GF-D8 (cell line): ENCODE data around the gene KIF23.

Experiments
- DNase-seq: peaks from one replicate; lab custom pipeline; 2025; lab: John Stamatoyannopoulos, UW

Gene KIF23

DNA sequence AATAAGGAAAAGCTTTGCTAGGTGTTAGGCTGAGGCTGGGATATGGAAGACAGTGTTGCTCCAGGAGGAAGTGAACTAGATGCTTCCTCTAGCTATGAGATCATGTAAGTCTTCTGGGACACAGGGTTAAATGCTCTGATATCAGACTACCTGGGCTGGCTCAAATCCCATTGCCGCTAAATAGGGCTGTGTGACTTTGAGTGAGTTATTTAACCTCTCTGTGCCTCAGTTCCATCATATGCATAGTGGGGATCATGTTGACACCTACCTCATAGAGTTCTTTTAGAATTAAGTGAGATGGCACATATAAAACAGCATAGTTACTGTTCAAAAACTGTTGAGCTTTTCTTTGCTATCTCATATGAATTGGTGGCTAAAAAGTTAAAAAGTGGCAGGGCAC is 51.1 kb downstream of the KIF23 start:
- DNase-seq: no peak

- no peak for DNase-seq
Measured at GRCh38 chr15:69466733-69467132, 52.6 kb downstream of the KIF23 start.

DNA sequence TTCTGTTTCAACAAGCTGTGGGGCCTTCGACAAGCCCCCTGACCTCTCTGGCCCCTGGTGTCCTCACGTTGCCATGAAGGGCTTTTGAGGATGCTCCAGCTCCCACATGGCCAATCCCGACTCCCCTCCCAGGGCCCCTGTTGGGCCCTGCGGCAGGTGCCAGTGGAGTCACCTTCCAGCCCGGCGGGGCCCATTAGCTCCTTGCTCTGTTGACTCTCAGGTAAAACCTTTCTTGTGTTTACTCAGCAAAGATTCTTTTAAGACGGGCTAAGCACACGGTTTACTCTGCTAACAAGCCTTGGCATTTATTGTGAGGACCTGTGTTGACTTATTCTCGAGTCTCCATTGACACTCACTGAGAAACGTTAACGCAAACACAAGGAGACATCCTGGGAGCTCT is 53.5 kb downstream of the KIF23 start:
- DNase-seq: no peak

- DNase-seq: no peak
Measured at GRCh38 chr15:69468241-69469121, 54.3 kb downstream of the KIF23 start.

GRCh38 chr15:69469467-69470201 is 55.5 kb downstream of the KIF23 start:
- no peak for DNase-seq

DNA sequence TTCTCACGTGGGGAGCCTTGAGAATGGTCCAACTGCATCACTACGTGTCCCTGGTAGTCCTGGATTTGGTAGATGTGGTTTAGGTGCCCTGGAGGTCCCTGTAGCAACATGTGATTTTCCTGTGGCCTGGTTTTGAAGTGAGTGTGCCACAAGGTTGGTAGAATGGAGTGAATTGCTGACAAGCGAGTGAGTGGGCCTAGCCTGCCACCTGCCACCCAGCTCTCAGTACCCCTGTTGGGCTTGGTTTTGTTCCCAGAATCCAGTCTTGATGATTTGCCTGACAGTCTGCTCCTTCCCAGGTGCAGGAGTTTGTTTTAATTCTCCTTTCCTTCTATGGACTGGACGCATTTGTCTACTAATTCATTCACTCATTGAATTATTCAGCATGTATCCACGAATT is 57.9 kb downstream of the KIF23 start:
- no peak for DNase-seq

GRCh38 chr15:69472562-69472961 is 58.4 kb downstream of the KIF23 start:
- DNase-seq: no peak

DNA sequence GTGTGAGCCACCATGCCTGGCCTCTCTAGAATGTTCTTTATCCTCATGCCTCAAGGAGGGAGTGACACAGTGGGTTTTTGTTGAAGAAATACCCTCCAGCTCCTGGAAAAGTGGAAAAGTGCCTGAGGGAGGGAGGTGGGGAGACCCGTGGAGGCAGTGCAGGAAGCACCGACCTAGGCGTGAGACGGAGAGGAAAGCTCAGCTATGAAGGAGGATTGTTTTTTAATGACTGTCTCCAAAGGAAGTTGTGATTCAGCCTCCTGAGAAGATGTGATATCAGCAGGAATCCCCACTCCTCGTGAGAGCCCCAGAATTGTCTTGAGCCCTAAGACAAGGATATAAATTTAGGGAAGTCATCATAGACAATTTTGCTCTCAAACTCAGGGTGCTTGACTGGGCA is 60.1 kb downstream of the KIF23 start:
- DNase-seq: no peak

DNA sequence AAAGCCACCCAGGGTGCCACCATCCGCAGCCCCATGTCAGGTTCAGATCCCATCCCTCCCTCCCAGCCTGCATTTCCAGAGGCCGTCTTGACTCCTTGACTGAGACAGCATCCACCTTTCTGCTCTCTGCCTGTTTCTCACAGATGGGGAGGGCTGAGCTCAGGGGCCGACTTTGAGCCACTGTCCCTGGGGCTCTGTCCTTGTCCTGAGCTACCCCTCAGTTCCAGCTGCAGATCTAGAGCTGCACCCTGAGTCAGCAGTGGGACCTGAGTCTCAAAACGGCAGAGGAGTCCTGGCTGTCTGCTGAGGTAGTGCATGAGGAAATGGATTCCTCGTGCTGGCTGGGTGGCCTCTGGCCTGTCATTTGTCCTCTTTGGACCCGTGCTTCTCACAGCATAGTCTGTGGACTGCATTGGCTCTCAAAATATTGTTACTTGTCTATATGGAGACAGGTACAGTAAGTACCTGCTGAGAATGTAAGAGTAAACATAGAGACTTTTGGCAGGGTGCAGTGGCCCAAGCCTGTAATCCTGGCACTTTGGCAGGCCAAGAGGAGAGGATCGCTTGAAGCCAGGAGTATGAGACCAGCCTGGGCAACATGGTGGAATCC is 60.8 kb downstream of the KIF23 start:
- no peak for DNase-seq

GRCh38 chr15:69475769-69476358 is 61.7 kb downstream of the KIF23 start:
- no peak for DNase-seq

GRCh38 chr15:69476704-69477473 is 62.7 kb downstream of the KIF23 start:
- DNase-seq: no peak

DNA sequence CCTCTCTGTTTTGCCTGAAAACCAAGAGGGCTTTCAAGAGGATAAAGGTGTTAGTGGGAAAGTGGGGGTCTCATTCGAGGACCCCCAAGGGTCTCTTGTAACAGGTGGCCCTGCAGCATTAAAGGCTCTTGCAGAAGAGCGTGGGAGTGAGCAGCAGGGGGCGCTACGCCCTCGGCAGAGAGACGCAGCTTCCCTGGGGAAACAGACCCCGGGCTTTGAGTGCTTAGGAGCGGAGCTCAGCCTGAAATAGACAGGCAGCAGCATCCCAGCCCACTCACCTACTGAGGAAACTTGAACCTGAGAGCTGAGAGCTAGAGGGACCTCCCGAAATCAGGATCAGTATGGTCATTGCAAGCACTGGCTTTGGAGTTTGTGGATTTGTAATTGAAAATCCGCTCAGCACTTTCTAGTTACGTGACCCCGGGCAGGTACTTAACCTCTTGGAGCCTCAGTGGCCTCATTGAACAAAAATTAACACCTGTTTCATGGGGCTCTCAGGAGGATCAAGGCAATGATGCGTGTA is 64.2 kb downstream of the KIF23 start:
- DNase-seq: no peak

DNA sequence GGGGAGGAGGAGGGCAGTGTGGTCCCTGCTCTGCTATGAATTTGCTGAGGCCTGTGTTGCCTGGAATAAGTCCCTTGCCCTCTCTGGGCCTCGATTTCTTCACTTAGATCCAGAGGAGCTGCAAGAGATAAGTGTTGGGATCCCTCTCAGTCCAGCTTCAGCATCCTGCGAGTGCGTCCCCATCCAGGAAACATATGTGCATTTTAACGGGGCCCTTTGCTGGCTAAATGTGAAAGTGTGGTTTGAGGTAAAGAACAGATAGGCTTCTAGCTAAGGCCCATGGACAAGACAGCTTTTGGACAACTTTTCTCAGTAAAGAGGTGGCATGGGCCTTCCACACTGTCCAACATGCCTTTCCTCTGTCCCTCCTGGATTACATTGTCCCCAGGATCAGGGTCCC is 64.9 kb downstream of the KIF23 start:
- no peak for DNase-seq

DNA sequence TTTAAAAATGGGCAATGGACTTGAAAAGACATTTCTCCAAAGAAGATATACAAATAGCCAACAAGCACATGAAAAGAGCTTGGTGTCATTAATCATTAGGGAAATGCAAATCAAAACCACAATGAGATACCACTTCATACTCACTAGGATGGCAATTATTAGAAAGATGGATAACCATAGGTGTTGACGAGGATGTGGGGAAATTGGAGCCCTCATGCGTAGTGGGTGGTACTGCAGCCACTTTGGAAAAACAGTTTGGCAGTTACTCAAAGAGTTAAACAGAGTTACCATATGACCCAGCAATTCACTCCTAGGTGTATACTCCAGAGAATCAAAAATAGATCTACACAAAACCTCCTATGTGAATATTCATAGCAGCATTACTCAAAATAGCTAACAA is 65.8 kb downstream of the KIF23 start:
- no peak for DNase-seq

DNA sequence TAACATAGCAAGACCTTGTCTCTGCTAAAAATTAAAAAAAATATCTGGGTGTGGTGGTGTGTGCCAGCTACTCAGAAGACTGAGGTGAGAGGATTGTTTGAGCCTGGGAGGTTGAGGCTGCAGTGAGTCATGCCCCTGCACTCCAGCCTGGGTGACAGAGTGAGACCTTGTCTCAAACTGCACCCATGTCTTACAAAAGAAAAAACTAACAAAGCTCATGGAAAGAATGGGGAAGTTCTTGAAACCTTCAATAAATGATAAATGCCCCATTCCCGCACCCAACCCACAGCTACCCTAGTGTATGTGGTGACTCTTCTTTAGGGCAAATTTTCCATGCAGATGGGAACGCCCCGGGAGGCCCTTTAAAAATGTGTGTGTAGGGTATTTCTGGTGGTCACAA is 66.8 kb downstream of the KIF23 start:
- no peak for DNase-seq

- DNase-seq: no peak
Measured at GRCh38 chr15:69482686-69483256, 68.6 kb downstream of the KIF23 start.

GRCh38 chr15:69484837-69485236 is 70.7 kb downstream of the KIF23 start:
- DNase-seq: no peak

DNA sequence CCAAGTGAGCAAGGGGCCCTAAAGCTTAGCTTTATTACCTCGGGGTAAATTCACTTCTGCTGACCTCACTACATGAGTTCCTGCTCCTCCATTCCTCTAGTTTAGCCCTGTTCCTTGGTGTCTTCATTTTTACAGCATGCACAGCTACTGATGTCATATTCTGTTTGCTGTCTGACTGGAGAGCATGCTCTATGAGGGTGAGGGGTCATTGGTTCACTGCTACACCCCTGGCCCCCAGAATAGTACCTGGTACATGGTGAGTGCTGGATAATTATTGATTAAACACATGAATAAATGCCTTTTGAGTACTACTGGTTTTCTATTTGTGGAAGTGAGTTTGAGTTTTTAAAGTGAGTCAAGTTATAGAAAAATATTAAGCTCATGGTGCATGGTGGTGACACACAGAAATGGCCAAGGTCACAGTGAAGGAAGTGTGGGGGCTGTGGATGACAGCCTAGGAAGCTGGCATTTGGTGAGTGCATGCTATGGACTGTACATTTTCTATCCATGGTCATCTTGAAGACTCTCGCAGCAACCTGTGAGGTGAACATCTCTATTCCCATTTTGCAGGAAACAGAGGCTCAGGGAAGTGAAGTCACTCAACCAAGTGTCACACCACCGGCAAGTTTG is 72.4 kb downstream of the KIF23 start:
- no peak for DNase-seq

DNA sequence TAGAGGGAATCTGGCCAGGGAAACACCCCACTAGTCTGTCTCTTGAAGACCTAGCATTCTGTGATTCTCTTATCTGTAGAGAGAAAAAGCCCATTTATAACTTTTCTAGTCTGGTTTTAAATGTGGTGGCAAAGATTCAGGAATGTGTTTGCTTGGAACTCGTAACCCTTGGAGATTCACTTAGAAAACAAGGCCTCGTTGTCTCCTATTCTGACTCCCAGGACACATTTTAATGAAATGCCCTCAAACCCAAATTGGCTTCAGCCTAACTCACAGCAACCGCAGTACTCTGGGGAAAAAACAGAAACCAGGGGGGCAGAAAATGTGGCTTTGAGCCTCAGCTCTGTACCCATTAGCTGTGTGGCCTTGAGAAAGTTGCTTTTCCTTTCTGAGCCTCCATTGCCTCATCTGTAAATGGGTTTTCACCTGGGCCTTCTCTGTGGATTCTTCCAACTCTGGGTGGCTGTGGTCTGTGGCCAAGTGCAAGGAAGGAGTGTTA is 75.0 kb downstream of the KIF23 start:
- DNase-seq: no peak

- no peak for DNase-seq
Measured at GRCh38 chr15:69490356-69491037, 76.3 kb downstream of the KIF23 start.
